Purkinje cell (primary cell): Measurements from ENCODE around the gene RAD50. TPM values are rescaled to one million over a fixed set of nuclear protein-coding genes. Genes with fewer than 3 reads are reported as not detected.

ENCODE experiments used
- polyA plus RNA-seq: library from polyadenylated mRNA; unstranded; fragments of >200 nt; fragmentation: Nextera tagmentation; gene quantifications from 2 replicates; pipeline ENCODE4 v1.2.1, GENCODE V29; 2014

Gene RAD50
- 34.0 and 44.9 TPM in 2 replicates for polyA plus RNA-seq

GRCh38 chr5:132556763-132557477 lies at the start of gene RAD50:
RAD50 (plus strand) TSS chr5:132556977; CDS start chr5:132557325, 348 bp downstream.

GRCh38 chr5:132543472-132544201 lies 13.1 kb upstream of the RAD50 start, which contains the start of gene IL5:
IL5 (minus strand) TSS chr5:132543522; CDS start chr5:132543478, 44 bp downstream.

GRCh38 chr5:132657676-132658380 lies 101.1 kb downstream of the RAD50 start, which contains the start of gene IL13:
IL13 (plus strand) TSS chr5:132658173; CDS start chr5:132658187, 14 bp downstream.

DNA sequence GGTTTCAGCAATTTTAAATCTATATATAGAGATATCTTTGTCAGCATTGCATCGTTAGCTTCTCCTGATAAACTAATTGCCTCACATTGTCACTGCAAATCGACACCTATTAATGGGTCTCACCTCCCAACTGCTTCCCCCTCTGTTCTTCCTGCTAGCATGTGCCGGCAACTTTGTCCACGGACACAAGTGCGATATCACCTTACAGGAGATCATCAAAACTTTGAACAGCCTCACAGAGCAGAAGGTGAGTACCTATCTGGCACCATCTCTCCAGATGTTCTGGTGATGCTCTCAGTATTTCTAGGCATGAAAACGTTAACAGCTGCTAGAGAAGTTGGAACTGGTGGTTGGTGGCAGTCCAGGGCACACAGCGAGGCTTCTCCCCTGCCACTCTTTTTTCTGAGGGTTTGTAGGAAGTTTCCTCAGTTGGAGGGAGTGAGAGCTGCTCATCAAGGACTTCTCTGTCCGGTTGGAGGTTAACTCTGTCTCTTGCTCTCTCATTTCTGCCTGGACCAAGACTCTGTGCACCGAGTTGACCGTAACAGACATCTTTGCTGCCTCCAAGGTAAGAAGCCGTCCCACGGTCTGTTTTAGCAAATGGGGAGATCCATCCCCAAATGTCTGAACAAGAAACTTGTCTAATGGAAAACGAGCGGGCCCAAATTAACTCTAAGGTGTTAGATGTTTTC lies 117.3 kb downstream of the RAD50 start, which contains the start of gene IL4:
Gene IL4, plus strand, starts transcription at position 51 of the 692 bp plus-strand sequence. Its CDS starts 62 bp downstream, at position 113.

Other genes with a start within 250 kb of the RAD50 start
- 3.5 and 6.4 TPM in 2 replicates for gene SLC22A5, start 187.3 kb upstream of the RAD50 start, polyA plus RNA-seq
- 0.90 TPM in 1 of 2 replicates, not detected in the other for gene IRF1, start 66.2 kb upstream of the RAD50 start, polyA plus RNA-seq
- not detected in 2 replicates for gene IL5, start 13.5 kb upstream of the RAD50 start, polyA plus RNA-seq
- not detected in 2 replicates for gene IL13, start 101.2 kb downstream of the RAD50 start, polyA plus RNA-seq
- gene IL4, start 117.0 kb downstream of the RAD50 start, polyA plus RNA-seq: 0.71 TPM in 1 of 2 replicates, not detected in the other
- gene KIF3A, start 180.6 kb downstream of the RAD50 start, polyA plus RNA-seq: 146 and 152 TPM in 2 replicates
- 141 and 152 TPM in 2 replicates for gene CCNI2, start 190.4 kb downstream of the RAD50 start, polyA plus RNA-seq
- gene SEPTIN8, start 220.3 kb downstream of the RAD50 start, polyA plus RNA-seq: 46.5 and 48.3 TPM in 2 replicates